GM12864 (cell line): ENCODE data around the gene DCAF7.

Experiments used
- DNase-seq: peaks from one replicate; pipeline ENCODE4 v3.0.0-alpha.2; 2011; ENCODE audit warnings: low read depth
- H3K4me3 ChIP-seq: 2 replicates; pipeline ENCODE4 v1.5.1; 2011; ENCODE audit warnings: mild to moderate bottlenecking, low read depth, low read length, control low read depth
- TF ChIP-seq, protein P1 (sequence below): IDR thresholded peaks from 2 replicates; pipeline ENCODE4 v1.5.1; 2011; ENCODE audit warnings: low read depth, mild to moderate bottlenecking, moderate library complexity, low read length, control low read depth, inconsistent platforms; ENCODE audit errors: missing control alignments

The DCAF7 gene

GRCh38 chr17:63588797-63589196 is 38.5 kb downstream of the DCAF7 start:
- no peak for DNase-seq
- no peak overlapping the region for H3K4me3 ChIP-seq
- TF ChIP-seq, protein P1, sequence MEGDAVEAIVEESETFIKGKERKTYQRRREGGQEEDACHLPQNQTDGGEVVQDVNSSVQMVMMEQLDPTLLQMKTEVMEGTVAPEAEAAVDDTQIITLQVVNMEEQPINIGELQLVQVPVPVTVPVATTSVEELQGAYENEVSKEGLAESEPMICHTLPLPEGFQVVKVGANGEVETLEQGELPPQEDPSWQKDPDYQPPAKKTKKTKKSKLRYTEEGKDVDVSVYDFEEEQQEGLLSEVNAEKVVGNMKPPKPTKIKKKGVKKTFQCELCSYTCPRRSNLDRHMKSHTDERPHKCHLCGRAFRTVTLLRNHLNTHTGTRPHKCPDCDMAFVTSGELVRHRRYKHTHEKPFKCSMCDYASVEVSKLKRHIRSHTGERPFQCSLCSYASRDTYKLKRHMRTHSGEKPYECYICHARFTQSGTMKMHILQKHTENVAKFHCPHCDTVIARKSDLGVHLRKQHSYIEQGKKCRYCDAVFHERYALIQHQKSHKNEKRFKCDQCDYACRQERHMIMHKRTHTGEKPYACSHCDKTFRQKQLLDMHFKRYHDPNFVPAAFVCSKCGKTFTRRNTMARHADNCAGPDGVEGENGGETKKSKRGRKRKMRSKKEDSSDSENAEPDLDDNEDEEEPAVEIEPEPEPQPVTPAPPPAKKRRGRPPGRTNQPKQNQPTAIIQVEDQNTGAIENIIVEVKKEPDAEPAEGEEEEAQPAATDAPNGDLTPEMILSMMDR = no peak

- no peak for DNase-seq
- TF ChIP-seq, protein P1 = no peak
Measured at GRCh38 chr17:63589646-63590045, 39.4 kb downstream of the DCAF7 start.

GRCh38 chr17:63592797-63593196 is 42.5 kb downstream of the DCAF7 start:
- no peak overlapping the region for H3K4me3 ChIP-seq
- TF ChIP-seq, protein P1 = no peak
- DNase-seq = no peak

More at GRCh38 chr17:63589646-63590045, 39.4 kb downstream of the DCAF7 start:
- H3K4me3 ChIP-seq = no peak overlapping the region

DNA sequence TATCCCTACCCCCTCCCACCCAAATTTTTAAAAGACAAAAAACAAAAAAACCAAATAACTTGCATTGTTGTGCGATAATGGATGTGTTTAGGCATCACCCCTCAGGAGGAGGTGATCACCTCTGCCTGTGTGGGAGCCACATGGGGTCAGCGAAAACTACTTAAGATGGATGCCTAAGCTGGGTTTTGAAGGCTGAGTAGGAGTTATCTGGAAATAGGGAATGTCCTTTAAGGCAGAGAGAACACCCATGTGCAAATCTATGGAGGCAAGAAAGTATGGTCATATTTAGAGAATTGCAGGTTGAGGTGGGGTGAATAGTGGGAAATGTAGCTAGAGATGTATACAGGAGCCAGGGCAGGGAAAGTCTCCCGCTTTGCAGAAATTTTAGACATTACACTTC is 44.9 kb downstream of the DCAF7 start:
- no peak for DNase-seq
- H3K4me3 ChIP-seq = no peak overlapping the region
- TF ChIP-seq, protein P1 = no peak

DNA sequence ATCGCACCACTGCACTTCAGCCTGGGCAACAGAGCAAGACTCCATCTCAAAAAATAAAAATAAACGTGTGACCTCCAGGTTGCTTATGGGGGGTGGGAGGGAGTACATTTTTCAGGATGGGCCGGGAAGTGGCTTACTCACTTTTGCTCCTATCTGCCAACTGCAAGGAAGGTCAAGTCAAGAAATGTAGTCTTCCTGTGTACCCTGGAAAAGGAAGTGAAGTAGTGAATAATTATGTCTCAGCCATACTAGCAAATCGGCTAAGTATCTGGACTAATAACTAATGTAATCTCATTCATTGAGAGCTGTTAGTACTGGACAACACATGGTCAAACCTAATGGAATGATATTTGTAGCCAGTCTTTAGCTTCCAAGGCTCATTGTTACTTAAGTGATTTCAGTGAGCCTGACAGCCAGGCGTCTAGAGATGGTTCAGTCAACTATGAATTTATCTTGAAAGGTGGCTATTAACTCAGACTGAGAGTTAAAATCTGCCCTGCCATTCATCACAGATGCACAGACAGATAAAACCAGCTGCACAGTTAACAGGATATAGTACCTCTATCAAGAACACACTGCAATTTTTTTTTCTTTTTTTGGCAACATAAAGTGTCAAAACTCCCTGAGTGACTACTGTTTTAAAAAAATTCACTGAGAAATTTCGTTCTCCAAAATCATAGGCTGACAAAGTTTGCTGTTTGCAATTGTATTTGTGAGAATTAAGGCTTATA is 46.7 kb downstream of the DCAF7 start:
- no peak for DNase-seq
- no peak overlapping the region for H3K4me3 ChIP-seq
- TF ChIP-seq, protein P1 = no peak

- H3K4me3 ChIP-seq = no peak overlapping the region
- no peak for DNase-seq
- TF ChIP-seq, protein P1 = no peak
Measured at GRCh38 chr17:63598281-63598680, 48.0 kb downstream of the DCAF7 start.

- TF ChIP-seq, protein P1 = no peak
- peak; percentile 67 for DNase-seq
- peak within 1 kb of the TSS; percentile 97 for H3K4me3 ChIP-seq
Measured at GRCh38 chr17:63600569-63601438, 50.5 kb downstream of the DCAF7 start, which contains the start of gene TACO1. TACO1 (plus strand) TSS chr17:63600895; CDS start chr17:63601084, 189 bp downstream.
